NCI-H510A treated with DMSO at 0.1 percent for 48 hours (cell line): ENCODE measurements around the gene COX20.

Source experiments
- DNase-seq: peaks from one replicate; lab custom pipeline; 2025; lab: John Stamatoyannopoulos, UW

Gene COX20

GRCh38 chr1:244874974-244875579 is 39.6 kb downstream of the COX20 start:
- peak; percentile 25 for DNase-seq

- DNase-seq, result no peak
Measured at GRCh38 chr1:244876228-244876910, 40.9 kb downstream of the COX20 start.

GRCh38 chr1:244878681-244879080 is 43.2 kb downstream of the COX20 start:
- no peak for DNase-seq

GRCh38 chr1:244881552-244882280 is 46.3 kb downstream of the COX20 start:
- no peak for DNase-seq

- no peak for DNase-seq
Measured at GRCh38 chr1:244887281-244887680, 51.8 kb downstream of the COX20 start.

GRCh38 chr1:244893836-244894235 is 58.4 kb downstream of the COX20 start:
- DNase-seq, result no peak
